GM12891 (cell line): ENCODE results near the gene SLC44A2.
A peak's percentile ranks its signal among the peaks of the same experiment; 100 is the strongest.

Experiments
- POLR2A ChIP-seq: IDR thresholded peaks from 2 replicates; pipeline ENCODE4 v1.6.1; 2011; ENCODE audit warnings: low read depth, low read length, control low read depth
- POLR2AphosphoS5 ChIP-seq: IDR thresholded peaks from 2 replicates; pipeline ENCODE4 v1.6.1; 2011; ENCODE audit warnings: low read depth, low read length, control low read depth

GRCh38 chr19:10682397-10683063 lies 57.2 kb downstream of the SLC44A2 start:
- TF ChIP-seq POLR2A (peak; percentile 16; the same call in 1 of the 2 replicates), POLR2AphosphoS5 (no peak; the same call in 1 of the 2 replicates)
